Upper lobe of right lung (tissue), 1 donor: ENCODE data around the gene AMOTL1. TPM values are rescaled to one million over a fixed set of nuclear protein-coding genes. Genes with fewer than 3 reads are reported as not detected.

Source experiments
- ATAC-seq: fragments of 200-7000 bp; cut with Tn5 transposase; one replicate; pipeline ENCODE4 v1.9.1; 2020; ENCODE audit warnings: mild to moderate bottlenecking, moderate library complexity
- DNase-seq: peaks from one replicate; pipeline ENCODE4 v3.0.0-alpha.2; 2020
- H3K27ac ChIP-seq: fragments of 200-600 bp; one replicate; pipeline ENCODE4 v1.8.0; 2022
- H3K27me3 ChIP-seq: fragments of 200-600 bp; one replicate; pipeline ENCODE4 v1.8.0; 2022; ENCODE audit warnings: mild to moderate bottlenecking
- H3K36me3 ChIP-seq: fragments of 200-600 bp; one replicate; pipeline ENCODE4 v1.8.0; 2022
- H3K4me1 ChIP-seq: fragments of 200-600 bp; one replicate; pipeline ENCODE4 v1.8.0; 2022
- H3K4me3 ChIP-seq: fragments of 200-600 bp; one replicate; pipeline ENCODE4 v1.8.0; 2022; ENCODE audit warnings: mild to moderate bottlenecking
- H3K9me3 ChIP-seq: fragments of 200-600 bp; one replicate; pipeline ENCODE4 v1.8.0; 2022
- CTCF ChIP-seq: fragments of 200-600 bp; IDR thresholded peaks from one replicate; pipeline ENCODE4 v1.8.0; 2022; ENCODE audit warnings: antibody characterized with exemption
- intact Hi-C: fragments of 100-400 bp; cut with DNase I; formaldehyde crosslinking; loops from one replicate; pipeline ENCODE4 v1.11.0; 2022
- total RNA-seq: library from RNA; stranded (reverse); fragmentation: NEBNext Ultra II Directional; extraction: Animal tissue kit (Norgen Biotek cat#: 25700); gene quantifications from one replicate; pipeline ENCODE4 v1.2.1, GENCODE V29; 2021
- donor health status: DM: no; HTN: yes; CAD: no; lungs with severe emphysema.

AMOTL1 gene
- total RNA-seq, 1 donor from 2014 or later: 62.5 TPM

- H3K36me3 ChIP-seq: no peaks in the 10 kb centered on the region
- no peak overlapping the region for H3K4me3 ChIP-seq
- ATAC-seq (no peak), DNase-seq (no peak)
- peaks cover 91% of the 10 kb centered on the region for H3K4me1 ChIP-seq
- H3K27me3 ChIP-seq: no peaks in the 10 kb centered on the region
- TF ChIP-seq CTCF: no peak
- no peaks in the 10 kb centered on the region for H3K9me3 ChIP-seq
- intact Hi-C loops: no loop called here
- no peak overlapping the region for H3K27ac ChIP-seq
Observed at GRCh38 chr11:94785509-94785908, 17.4 kb downstream of the AMOTL1 start.

- H3K4me3 ChIP-seq: no peak overlapping the region
- peak; percentile 68 for TF ChIP-seq CTCF
- H3K36me3 ChIP-seq: no peaks in the 10 kb centered on the region
- no peaks in the 10 kb centered on the region for H3K9me3 ChIP-seq
- ATAC-seq (peak; percentile 73), DNase-seq (no peak)
- peaks cover 91% of the 10 kb centered on the region for H3K4me1 ChIP-seq
- no peak overlapping the region for H3K27ac ChIP-seq
- no peaks in the 10 kb centered on the region for H3K27me3 ChIP-seq
- intact Hi-C loops: no loop called here
Observed at GRCh38 chr11:94786264-94787126, 18.3 kb downstream of the AMOTL1 start.

- Histone ChIP-seq H3K27ac (no peak overlapping the region), H3K9me3 (no peaks in the 10 kb centered on the region), H3K4me1 (peaks cover 82% of the 10 kb centered on the region), H3K4me3 (no peak overlapping the region), H3K36me3 (no peaks in the 10 kb centered on the region), H3K27me3 (no peaks in the 10 kb centered on the region)
- TF ChIP-seq CTCF: no peak
- intact Hi-C loops: no loop called here
- DNase-seq (no peak), ATAC-seq (no peak)
Observed at GRCh38 chr11:94787801-94788200, 19.6 kb downstream of the AMOTL1 start.

- no peak for TF ChIP-seq CTCF
- no peak for DNase-seq
- Histone ChIP-seq H3K27ac (no peak overlapping the region), H3K27me3 (no peaks in the 10 kb centered on the region), H3K9me3 (no peaks in the 10 kb centered on the region), H3K4me3 (no peak overlapping the region), H3K36me3 (no peaks in the 10 kb centered on the region), H3K4me1 (peaks cover 82% of the 10 kb centered on the region)
- ATAC-seq: no peak
- intact Hi-C loops: no loop called here
Observed at GRCh38 chr11:94788396-94788795, 20.2 kb downstream of the AMOTL1 start.

GRCh38 chr11:94790197-94790596 is 22.0 kb downstream of the AMOTL1 start:
- Histone ChIP-seq H3K9me3 (no peaks in the 10 kb centered on the region), H3K36me3 (no peaks in the 10 kb centered on the region), H3K27me3 (no peaks in the 10 kb centered on the region), H3K4me3 (no peak overlapping the region), H3K4me1 (peaks cover 83% of the 10 kb centered on the region), H3K27ac (no peak overlapping the region)
- no peak for TF ChIP-seq CTCF
- DNase-seq (no peak), ATAC-seq (no peak)
- intact Hi-C loops: no loop called here
